PC-3 (cell line): ENCODE results near the gene SPRYD4. TPM values are rescaled to one million over a fixed set of nuclear protein-coding genes. Genes with fewer than 3 reads are reported as not detected.

ENCODE experiments used
- ATAC-seq: fragments of 200-7000 bp; cut with Tn5 transposase; 2 replicates; pipeline ENCODE4 v1.9.1; 2020; ENCODE audit warnings: mild to moderate bottlenecking, moderate library complexity
- BruUV-seq: library from RNA; stranded (reverse); fragments of 400-500 nt; replicated peaks from 2 replicates; lab custom pipeline; 2021; lab: Mats Ljungman, UMichigan
- CTCF ChIA-PET: fragments of 300-600 bp; sonication (Branson Sonifier 250); formaldehyde crosslinking; loops from one replicate; lab custom pipeline; 2022; ENCODE audit warnings: antibody characterized with exemption; lab: Charles Lee
- POLR2A ChIA-PET: fragments of 300-600 bp; sonication (Branson Sonifier 250); formaldehyde crosslinking; loops from one replicate; lab custom pipeline; 2022; ENCODE audit warnings: antibody characterized with exemption; ENCODE audit not compliant: unreplicated experiment; lab: Charles Lee
- DNase-seq: peaks from one replicate; pipeline ENCODE4 v3.0.0-alpha.2; 2015
- H2AFZ ChIP-seq: fragments of 300-600 bp; sonication (generic); 2 replicates; pipeline ENCODE4 v1.6.0; 2016; ENCODE audit warnings: antibody characterized with exemption, low read length
- H3F3A ChIP-seq: fragments of 300-600 bp; sonication (generic); one replicate; pipeline ENCODE4 v1.6.0; 2017; ENCODE audit warnings: antibody characterized with exemption, low read length, control low read depth, mild to moderate bottlenecking; ENCODE audit not compliant: unreplicated experiment
- H3K27ac ChIP-seq: fragments of 300-600 bp; sonication (generic); 2 replicates; pipeline ENCODE4 v1.5.1; 2016; ENCODE audit warnings: mild to moderate bottlenecking, low read length
- H3K27me3 ChIP-seq: fragments of 300-600 bp; sonication (generic); 2 replicates; pipeline ENCODE4 v1.6.1; 2016; ENCODE audit warnings: low read length, mixed read lengths
- H3K36me3 ChIP-seq: fragments of 300-600 bp; sonication (generic); 2 replicates; pipeline ENCODE4 v1.6.1; 2016; ENCODE audit warnings: low read depth, mixed run types, low read length, mixed read lengths
- H3K4me1 ChIP-seq: fragments of 300-600 bp; sonication (generic); 2 replicates; pipeline ENCODE4 v1.5.1; 2016; ENCODE audit warnings: low read length; ENCODE audit not compliant: insufficient read depth
- H3K4me2 ChIP-seq: fragments of 300-600 bp; sonication (generic); 2 replicates; pipeline ENCODE4 v1.6.0; 2016; ENCODE audit warnings: low read length
- H3K4me3 ChIP-seq: fragments of 300-600 bp; sonication (generic); 2 replicates; pipeline ENCODE4 v1.5.1; 2016; ENCODE audit warnings: mild to moderate bottlenecking, low read length, mixed read lengths
- H3K79me2 ChIP-seq: fragments of 300-600 bp; sonication (generic); 2 replicates; pipeline ENCODE4 v1.6.1; 2017; ENCODE audit warnings: low read length, mixed read lengths
- H3K9ac ChIP-seq: fragments of 300-600 bp; sonication (generic); 2 replicates; pipeline ENCODE4 v1.6.0; 2016; ENCODE audit warnings: mild to moderate bottlenecking, low read length
- H3K9me2 ChIP-seq: fragments of 300-600 bp; sonication (generic); replicated peaks from 2 replicates; pipeline ENCODE4 v1.6.1; 2016; ENCODE audit warnings: mixed run types, low read length, mixed read lengths
- H3K9me3 ChIP-seq: fragments of 300-600 bp; sonication (generic); 2 replicates; pipeline ENCODE4 v1.6.1; 2016; ENCODE audit warnings: low read length, mixed read lengths
- H4K20me1 ChIP-seq: fragments of 300-600 bp; sonication (generic); 2 replicates; pipeline ENCODE4 v1.6.1; 2016; ENCODE audit warnings: low read length, mixed read lengths
- CTCF ChIP-seq: fragments of 300-600 bp; sonication (generic); conservative IDR thresholded peaks from 2 replicates; pipeline ENCODE4 v1.5.1; 2017; ENCODE audit warnings: antibody characterized with exemption, low read depth, mild to moderate bottlenecking, low read length
- EZH2 ChIP-seq: fragments of 300-600 bp; sonication (generic); IDR thresholded peaks from one replicate; pipeline ENCODE4 v1.6.1; 2017; ENCODE audit warnings: antibody characterized with exemption, mild to moderate bottlenecking, low read length; ENCODE audit not compliant: unreplicated experiment
- EZH2phosphoT487 ChIP-seq: fragments of 300-600 bp; sonication (generic); IDR thresholded peaks from 2 replicates; pipeline ENCODE4 v1.6.1; 2018; ENCODE audit warnings: mild to moderate bottlenecking, antibody characterized with exemption, low read length, borderline replicate concordance
- intact Hi-C: fragments of 100-400 bp; cut with micrococcal nuclease; formaldehyde crosslinking; loops from 2 replicates; pipeline ENCODE4 v1.9.0; 2023
- total RNA-seq: library from RNA; depleted of rRNA; stranded (reverse); fragments of >200 nt; gene quantifications from 2 replicates; pipeline ENCODE4 v1.2.3, GENCODE V29; 2014; rRNA removed

SPRYD4 gene
- total RNA-seq, 1 experiment from 2014 or later: 3.4 TPM

GRCh38 chr12:56528846-56529245 lies 60.5 kb downstream of the SPRYD4 start:
- H3K4me1 ChIP-seq: peaks cover 24% of the 10 kb centered on the region

More at GRCh38 chr12:56528846-56529245, 60.5 kb downstream of the SPRYD4 start:
- Histone ChIP-seq H3K4me2 (no peak overlapping the region), H3K27ac (no peak overlapping the region), H3K4me3 (no peak overlapping the region), H3K9me3 (no peaks in the 10 kb centered on the region), H3K9me2 (no peaks in the 10 kb centered on the region), H3K36me3 (peaks cover 7% of the 10 kb centered on the region; the same call in 1 of the 2 replicates), H2AFZ (no peak overlapping the region), H3K9ac (no peak overlapping the region), H4K20me1 (no peaks in the 10 kb centered on the region), H3K27me3 (no peaks in the 10 kb centered on the region), H3K79me2 (peaks cover 84% of the 10 kb centered on the region), H3F3A (no peaks in the 10 kb centered on the region)
- no peak for TF ChIP-seq EZH2
- TF ChIP-seq CTCF: no peak
- no peak for TF ChIP-seq EZH2phosphoT487
- DNase-seq: no peak
- POLR2A ChIA-PET: no interaction called here
- CTCF ChIA-PET: no interaction called here
- no TSS peak for BruUV-seq
- no peak for ATAC-seq
- intact Hi-C loops: no loop called here

Other genes with a start within 250 kb of the SPRYD4 start
- gene RNF41, start 246.7 kb upstream of the SPRYD4 start, total RNA-seq: 43.9 and 52.1 TPM in 2 replicates
- 91.6 and 98.6 TPM in 2 replicates for gene NABP2, start 244.2 kb upstream of the SPRYD4 start, total RNA-seq
- gene SLC39A5, start 238.5 kb upstream of the SPRYD4 start, total RNA-seq: 0.18 TPM in 1 of 2 replicates, not detected in the other
- 19.1 and 26.7 TPM in 2 replicates for gene ANKRD52, start 210.2 kb upstream of the SPRYD4 start, total RNA-seq
- gene COQ10A, start 201.6 kb upstream of the SPRYD4 start, total RNA-seq: 9.2 and 9.8 TPM in 2 replicates
- 182 and 199 TPM in 2 replicates for gene CS, start 168.2 kb upstream of the SPRYD4 start, total RNA-seq
- gene CNPY2, start 152.6 kb upstream of the SPRYD4 start, total RNA-seq: 109 and 162 TPM in 2 replicates
- gene PAN2, start 134.6 kb upstream of the SPRYD4 start, total RNA-seq: 15.3 and 27.1 TPM in 2 replicates
- 17.5 and 18.2 TPM in 2 replicates for gene IL23A, start 129.7 kb upstream of the SPRYD4 start, total RNA-seq
- gene STAT2, start 108.5 kb upstream of the SPRYD4 start, total RNA-seq: 68.8 and 73.1 TPM in 2 replicates
- not detected in 2 replicates for gene APOF, start 105.7 kb upstream of the SPRYD4 start, total RNA-seq
- 26.5 and 29.5 TPM in 2 replicates for gene TIMELESS, start 19.2 kb upstream of the SPRYD4 start, total RNA-seq
- not detected in 2 replicates for gene MIP, start 13.9 kb upstream of the SPRYD4 start, total RNA-seq
- 4.0 and 7.3 TPM in 2 replicates for gene GLS2, start 19.6 kb downstream of the SPRYD4 start, total RNA-seq
- 10.2 and 11.5 TPM in 2 replicates for gene RBMS2, start 53.2 kb downstream of the SPRYD4 start, total RNA-seq
- 33.8 and 43.0 TPM in 2 replicates for gene BAZ2A, start 161.7 kb downstream of the SPRYD4 start, total RNA-seq
- 981 and 1,046 TPM in 2 replicates for gene ATP5F1B, start 177.4 kb downstream of the SPRYD4 start, total RNA-seq
- gene PTGES3, start 219.7 kb downstream of the SPRYD4 start, total RNA-seq: 165 and 172 TPM in 2 replicates